ENCODE measurements around the gene PAN3. TPM values are rescaled to one million over a fixed set of nuclear protein-coding genes. Genes with fewer than 3 reads are reported as not detected.
A peak's percentile ranks its signal among the peaks of the same experiment; 100 is the strongest.

Gene PAN3
- total RNA-seq, 1 donor from 2014 or later: 33.9 TPM

DNA sequence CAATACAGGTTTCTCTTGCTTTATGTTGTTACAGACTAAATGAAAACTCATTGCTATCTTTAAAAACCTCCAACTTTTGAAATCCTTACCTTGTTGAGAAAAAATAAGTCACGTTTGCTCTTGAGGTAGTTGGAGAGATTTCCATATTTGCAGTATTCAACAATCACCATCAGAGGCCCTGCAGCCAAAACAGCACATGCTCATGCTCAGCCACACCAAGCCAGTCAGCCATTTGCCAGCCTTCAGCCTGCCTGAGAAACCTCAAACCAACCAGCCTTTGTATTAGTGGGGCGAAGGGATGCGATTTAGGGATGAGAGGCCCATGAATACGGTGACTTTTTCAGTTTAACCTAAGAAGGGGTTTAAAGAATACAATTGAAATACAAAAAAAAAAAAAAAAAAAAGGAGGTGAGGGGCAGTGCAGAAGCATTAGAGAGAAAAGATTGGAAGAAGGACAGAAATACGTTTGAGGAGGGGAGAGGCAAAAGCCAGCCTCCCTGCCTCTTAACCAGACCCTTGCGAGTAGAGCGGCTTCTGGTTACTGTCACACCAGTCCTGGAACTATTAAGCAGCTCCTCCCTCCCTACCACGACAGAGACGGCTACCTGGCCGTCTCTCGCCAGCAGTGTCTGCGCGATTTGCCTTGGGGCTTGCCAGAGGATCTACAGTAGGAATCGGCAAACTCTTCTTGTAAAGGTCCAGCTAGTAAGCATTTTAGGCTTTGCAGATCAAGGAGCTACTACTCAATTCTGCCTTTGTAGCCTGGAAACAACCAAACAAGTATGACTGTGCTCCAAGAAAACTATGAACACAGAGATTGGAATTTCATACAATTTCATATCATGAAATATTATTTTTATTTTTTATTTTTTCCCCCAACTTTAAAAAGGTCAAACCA, 189.3 kb downstream of the PAN3 start:
- H3K4me3 ChIP-seq (ENCODE audit: low read length in 3 of 3): no peak overlapping the region
- no peaks in the 10 kb centered on the region for H3K9me3 ChIP-seq (ENCODE audit: control insufficient read depth in 3 of 3, low read length in 3 of 3)
- H3K36me3 ChIP-seq (ENCODE audit: control insufficient read depth in 3 of 3, insufficient read depth in 3 of 3, low read length in 3 of 3): no peaks in the 10 kb centered on the region
- H3K27ac ChIP-seq (ENCODE audit: low read depth, low read length): no peak overlapping the region
- H3K9ac ChIP-seq (ENCODE audit: low read depth in 1 of 3, low read length in 3 of 3): no peak overlapping the region
- H3K4me1 ChIP-seq (ENCODE audit: control insufficient read depth in 3 of 3, insufficient read depth in 3 of 3, low read length in 3 of 3): peaks cover 0 to 7% (median 0%) of the 10 kb centered on the region in 3 donors
- H3K27me3 ChIP-seq (ENCODE audit: control insufficient read depth in 3 of 3, insufficient read depth in 3 of 3, low read length in 3 of 3): no peaks in the 10 kb centered on the region

DNA sequence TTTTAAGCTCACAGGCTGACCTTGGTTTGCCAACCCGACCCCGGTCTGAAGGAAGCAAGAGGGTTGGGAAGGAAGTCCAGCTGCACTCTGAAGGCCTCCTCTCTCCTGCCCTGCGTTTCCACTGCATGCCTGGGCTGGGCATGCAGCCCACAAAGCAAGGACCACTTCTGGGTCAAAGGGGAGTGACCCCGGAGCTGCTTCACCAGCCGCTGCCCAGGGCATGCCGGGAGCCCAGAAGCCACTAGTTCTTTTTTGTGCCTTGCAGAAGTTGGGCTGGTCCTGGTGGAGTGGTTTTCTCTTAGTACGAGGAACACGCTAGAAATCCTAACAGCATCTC, 189.9 kb downstream of the PAN3 start:
- Histone ChIP-seq H3K9ac (ENCODE audit: low read depth in 1 of 3, low read length in 3 of 3) (no peak overlapping the region), H3K36me3 (ENCODE audit: control insufficient read depth in 3 of 3, insufficient read depth in 3 of 3, low read length in 3 of 3) (no peaks in the 10 kb centered on the region), H3K4me3 (ENCODE audit: low read length in 3 of 3) (no peak overlapping the region), H3K27me3 (ENCODE audit: control insufficient read depth in 3 of 3, insufficient read depth in 3 of 3, low read length in 3 of 3) (no peaks in the 10 kb centered on the region), H3K27ac (ENCODE audit: low read depth, low read length) (no peak overlapping the region), H3K4me1 (ENCODE audit: control insufficient read depth in 3 of 3, insufficient read depth in 3 of 3, low read length in 3 of 3) (peaks cover 0 to 7% (median 0%) of the 10 kb centered on the region in 3 donors), H3K9me3 (ENCODE audit: control insufficient read depth in 3 of 3, low read length in 3 of 3) (no peaks in the 10 kb centered on the region)

DNA sequence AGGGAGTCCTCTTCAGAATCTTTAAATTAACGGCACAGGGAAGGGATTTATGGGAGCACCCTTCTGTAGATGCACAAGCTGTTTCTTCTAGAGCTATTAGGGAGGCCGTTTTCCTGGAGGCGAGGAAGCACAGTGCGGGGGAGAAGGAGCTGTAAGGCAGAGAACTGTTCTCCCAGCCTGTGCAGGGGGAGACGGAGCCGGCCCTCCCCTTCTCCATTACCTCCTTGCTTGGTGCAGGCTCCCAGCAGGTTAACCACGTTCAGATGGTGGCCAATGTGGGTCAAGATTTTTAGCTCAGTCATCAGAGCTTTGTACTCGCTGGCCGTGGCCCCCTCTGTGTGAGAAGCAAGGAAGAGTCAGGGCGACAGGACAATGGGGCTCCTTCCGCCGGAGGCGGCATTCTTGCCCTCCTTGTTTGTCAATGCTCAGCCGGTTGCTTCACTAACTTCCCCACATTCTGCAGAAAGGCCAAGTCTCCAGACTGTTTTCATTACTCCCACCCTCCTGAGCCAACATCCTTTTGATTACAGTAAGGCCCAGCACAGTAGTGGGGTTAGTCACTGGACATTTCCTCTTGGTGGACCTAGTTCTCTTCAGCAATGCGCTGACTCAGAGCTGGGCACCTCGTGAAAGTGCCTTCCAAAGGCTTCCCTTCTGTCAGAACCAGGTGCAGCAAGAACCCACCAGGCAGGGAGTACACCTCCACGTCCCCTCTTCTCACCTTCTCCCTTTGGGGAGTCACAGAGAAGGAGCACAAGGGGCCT, 191.2 kb downstream of the PAN3 start:
- H3K4me3 ChIP-seq (ENCODE audit: low read length in 3 of 3): no peak overlapping the region
- peaks cover 0 to 2% (median 0%) of the 10 kb centered on the region in 3 donors for H3K4me1 ChIP-seq (ENCODE audit: control insufficient read depth in 3 of 3, insufficient read depth in 3 of 3, low read length in 3 of 3)
- H3K9ac ChIP-seq (ENCODE audit: low read depth in 1 of 3, low read length in 3 of 3): no peak overlapping the region
- H3K27me3 ChIP-seq (ENCODE audit: control insufficient read depth in 3 of 3, insufficient read depth in 3 of 3, low read length in 3 of 3): no peaks in the 10 kb centered on the region
- H3K9me3 ChIP-seq (ENCODE audit: control insufficient read depth in 3 of 3, low read length in 3 of 3): no peaks in the 10 kb centered on the region
- H3K27ac ChIP-seq (ENCODE audit: low read depth, low read length): no peak overlapping the region
- no peaks in the 10 kb centered on the region for H3K36me3 ChIP-seq (ENCODE audit: control insufficient read depth in 3 of 3, insufficient read depth in 3 of 3, low read length in 3 of 3)

DNA sequence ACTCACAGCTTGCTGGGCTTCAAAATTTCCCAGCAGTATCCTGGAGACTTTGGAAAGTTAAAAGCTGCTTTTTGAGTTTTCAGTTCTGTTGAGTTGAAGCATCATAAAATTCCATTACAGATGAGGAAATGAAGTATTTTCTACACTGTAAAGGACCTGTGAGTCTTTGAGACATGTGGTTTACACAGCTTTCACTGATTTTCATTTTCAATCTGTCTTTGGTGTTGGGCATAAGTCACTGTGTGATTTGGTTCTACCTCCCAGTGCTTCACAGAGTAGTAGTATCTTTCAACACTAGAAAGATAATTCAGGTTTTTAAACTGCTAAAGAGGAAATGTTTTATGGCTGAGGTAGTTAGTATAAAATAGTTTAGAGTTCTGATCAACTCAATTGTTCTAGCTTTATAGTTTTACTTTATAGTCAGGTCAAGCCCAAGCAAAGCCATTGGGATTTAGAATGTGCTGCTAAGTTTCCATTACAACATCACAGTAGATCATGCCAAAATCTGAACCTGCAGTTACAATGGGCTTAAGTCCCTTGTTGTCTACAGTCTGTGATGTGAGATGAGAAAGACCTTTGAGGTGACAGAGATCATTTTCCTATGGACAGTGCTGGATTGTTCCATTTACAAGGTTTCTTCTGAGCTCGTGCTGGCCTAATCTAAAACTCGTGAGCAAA, 195.0 kb downstream of the PAN3 start:
- Histone ChIP-seq H3K4me3 (ENCODE audit: low read length in 3 of 3) (no peak overlapping the region), H3K27me3 (ENCODE audit: control insufficient read depth in 3 of 3, insufficient read depth in 3 of 3, low read length in 3 of 3) (no peaks in the 10 kb centered on the region), H3K9ac (ENCODE audit: low read depth in 1 of 3, low read length in 3 of 3) (no peak overlapping the region), H3K36me3 (ENCODE audit: control insufficient read depth in 3 of 3, insufficient read depth in 3 of 3, low read length in 3 of 3) (no peaks in the 10 kb centered on the region), H3K4me1 (ENCODE audit: control insufficient read depth in 3 of 3, insufficient read depth in 3 of 3, low read length in 3 of 3) (peaks cover 0 to 10% (median 2%) of the 10 kb centered on the region in 3 donors), H3K27ac (ENCODE audit: low read depth, low read length) (no peak overlapping the region), H3K9me3 (ENCODE audit: control insufficient read depth in 3 of 3, low read length in 3 of 3) (no peaks in the 10 kb centered on the region)

DNA sequence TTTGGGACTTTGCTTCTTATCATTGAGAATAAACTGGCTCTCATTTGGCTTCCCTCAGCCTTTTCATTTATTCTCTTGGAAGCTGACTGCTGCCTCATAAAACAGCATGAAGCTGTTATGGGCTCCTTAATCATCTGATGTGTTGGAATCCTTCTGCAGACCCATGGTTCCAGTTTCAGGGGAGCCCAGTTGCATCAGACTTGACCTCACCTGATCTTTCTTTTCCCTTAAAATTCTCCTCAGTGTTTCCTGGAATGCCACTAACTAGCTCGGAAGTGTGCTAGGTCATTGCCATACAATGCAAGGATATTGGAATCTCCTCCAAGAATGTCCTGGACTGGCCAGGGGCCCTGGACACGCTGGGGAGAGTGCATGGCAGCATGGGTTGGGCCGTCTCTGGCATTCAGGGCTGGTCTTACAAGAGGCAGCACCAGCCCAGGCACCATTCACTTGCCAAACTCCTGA, 197.9 kb downstream of the PAN3 start:
- Histone ChIP-seq H3K27me3 (ENCODE audit: control insufficient read depth in 3 of 3, insufficient read depth in 3 of 3, low read length in 3 of 3) (no peaks in the 10 kb centered on the region), H3K36me3 (ENCODE audit: control insufficient read depth in 3 of 3, insufficient read depth in 3 of 3, low read length in 3 of 3) (no peaks in the 10 kb centered on the region), H3K27ac (ENCODE audit: low read depth, low read length) (peak overlapping the region; percentile 72), H3K4me3 (ENCODE audit: low read length in 3 of 3) (no peak overlapping the region), H3K9ac (ENCODE audit: low read depth in 1 of 3, low read length in 3 of 3) (no peak overlapping the region), H3K4me1 (ENCODE audit: control insufficient read depth in 3 of 3, insufficient read depth in 3 of 3, low read length in 3 of 3) (peaks cover 0 to 16% (median 2%) of the 10 kb centered on the region in 3 donors), H3K9me3 (ENCODE audit: control insufficient read depth in 3 of 3, low read length in 3 of 3) (no peaks in the 10 kb centered on the region)

DNA sequence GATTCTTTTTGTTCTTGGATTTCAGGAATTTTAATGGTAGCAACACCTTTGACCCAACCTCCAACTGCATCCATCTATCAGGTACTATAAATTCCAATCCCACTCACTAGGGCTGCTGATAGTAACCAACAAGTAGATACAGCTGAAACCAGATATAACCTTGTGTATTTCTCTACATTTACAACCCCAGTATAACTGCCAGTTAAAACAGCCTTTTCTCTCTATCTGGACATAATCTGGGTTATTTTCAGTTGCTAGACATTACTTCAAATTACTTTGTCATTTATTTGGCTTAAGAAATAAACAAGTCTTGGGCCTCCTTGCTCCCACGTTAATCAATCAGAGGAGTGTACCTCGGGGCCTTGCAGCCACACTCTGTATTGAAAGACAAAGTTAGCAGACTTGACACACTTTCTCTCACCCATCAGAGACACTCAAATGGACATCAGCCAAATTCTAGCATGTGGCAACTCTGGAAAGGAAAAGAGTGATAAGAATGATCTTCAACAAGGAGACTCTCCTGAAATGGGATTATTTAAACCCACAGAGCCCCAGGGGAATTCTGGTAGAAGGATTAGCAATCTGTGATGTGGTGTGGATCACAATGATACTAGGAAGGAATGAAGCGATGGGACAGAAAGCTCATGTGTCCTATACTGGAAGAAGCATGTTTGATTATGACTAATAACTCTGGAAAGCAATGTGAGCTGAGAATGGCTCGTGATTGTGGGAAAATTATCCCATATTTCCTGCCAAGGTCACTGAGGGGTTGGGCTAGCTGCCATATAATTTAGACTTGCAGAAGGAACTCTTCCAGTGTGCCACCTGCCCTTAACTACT, 199.0 kb downstream of the PAN3 start:
- no peaks in the 10 kb centered on the region for H3K36me3 ChIP-seq (ENCODE audit: control insufficient read depth in 3 of 3, insufficient read depth in 3 of 3, low read length in 3 of 3)
- H3K9ac ChIP-seq (ENCODE audit: low read depth in 1 of 3, low read length in 3 of 3): no peak overlapping the region
- H3K27ac ChIP-seq (ENCODE audit: low read depth, low read length): peak overlapping the region; percentile 72
- peaks cover 0 to 16% (median 2%) of the 10 kb centered on the region in 3 donors for H3K4me1 ChIP-seq (ENCODE audit: control insufficient read depth in 3 of 3, insufficient read depth in 3 of 3, low read length in 3 of 3)
- no peaks in the 10 kb centered on the region for H3K9me3 ChIP-seq (ENCODE audit: control insufficient read depth in 3 of 3, low read length in 3 of 3)
- no peaks in the 10 kb centered on the region for H3K27me3 ChIP-seq (ENCODE audit: control insufficient read depth in 3 of 3, insufficient read depth in 3 of 3, low read length in 3 of 3)
- H3K4me3 ChIP-seq (ENCODE audit: low read length in 3 of 3): no peak overlapping the region

DNA sequence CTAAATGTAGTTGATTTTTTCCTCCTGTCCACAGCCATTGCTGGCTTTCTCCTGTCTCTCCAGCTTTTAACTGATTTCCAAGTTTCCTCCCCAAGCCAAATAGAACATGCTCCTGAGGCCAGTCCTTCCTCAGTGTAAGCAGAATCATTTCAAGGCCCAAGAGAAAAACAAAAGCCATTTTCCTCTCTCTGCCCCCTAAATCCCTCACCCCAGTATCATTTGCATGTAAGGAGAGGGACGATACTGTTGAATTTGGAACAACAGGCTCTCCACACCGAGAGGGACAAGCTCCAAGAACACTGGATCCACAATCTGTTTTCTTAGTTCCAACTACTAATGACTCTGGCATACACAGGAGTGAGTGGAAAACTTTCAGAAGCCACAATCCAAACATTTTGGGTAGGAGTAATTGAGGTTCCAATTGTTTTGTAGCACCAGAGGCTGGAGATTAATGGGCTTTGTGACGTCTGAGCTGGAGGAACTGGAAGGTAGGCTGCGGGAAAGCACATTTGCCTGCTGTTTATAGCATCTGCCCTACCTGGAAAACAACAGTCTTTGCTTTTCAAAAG, 199.7 kb downstream of the PAN3 start:
- no peak overlapping the region for H3K4me3 ChIP-seq (ENCODE audit: low read length in 3 of 3)
- no peaks in the 10 kb centered on the region for H3K9me3 ChIP-seq (ENCODE audit: control insufficient read depth in 3 of 3, low read length in 3 of 3)
- H3K27ac ChIP-seq (ENCODE audit: low read depth, low read length): peak overlapping the region; percentile 72
- no peaks in the 10 kb centered on the region for H3K27me3 ChIP-seq (ENCODE audit: control insufficient read depth in 3 of 3, insufficient read depth in 3 of 3, low read length in 3 of 3)
- no peak overlapping the region for H3K9ac ChIP-seq (ENCODE audit: low read depth in 1 of 3, low read length in 3 of 3)
- peaks cover 0 to 16% (median 2%) of the 10 kb centered on the region in 3 donors for H3K4me1 ChIP-seq (ENCODE audit: control insufficient read depth in 3 of 3, insufficient read depth in 3 of 3, low read length in 3 of 3)
- no peaks in the 10 kb centered on the region for H3K36me3 ChIP-seq (ENCODE audit: control insufficient read depth in 3 of 3, insufficient read depth in 3 of 3, low read length in 3 of 3)

DNA sequence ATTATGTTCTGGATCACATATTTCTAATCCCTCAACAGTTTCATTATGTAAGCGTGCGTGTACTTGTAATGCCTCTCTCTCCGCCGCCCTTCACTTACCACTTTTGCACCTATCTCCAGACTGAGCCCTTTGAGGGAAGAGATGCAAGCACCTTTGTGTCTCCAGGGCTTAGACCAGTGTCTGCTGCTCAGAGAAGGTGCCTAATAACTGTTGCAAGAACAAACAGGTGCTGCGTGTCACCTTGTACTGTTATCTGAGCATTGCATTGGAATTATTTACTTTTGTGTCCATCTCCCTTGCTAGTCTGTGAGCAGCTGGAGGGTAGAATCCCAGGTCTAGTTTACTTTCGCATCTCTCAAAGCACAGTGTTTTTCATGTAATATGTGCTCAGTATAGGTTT, 200.4 kb downstream of the PAN3 start:
- H3K4me1 ChIP-seq (ENCODE audit: control insufficient read depth in 3 of 3, insufficient read depth in 3 of 3, low read length in 3 of 3): peaks cover 0 to 16% (median 2%) of the 10 kb centered on the region in 3 donors
- no peak overlapping the region for H3K9ac ChIP-seq (ENCODE audit: low read depth in 1 of 3, low read length in 3 of 3)
- H3K27me3 ChIP-seq (ENCODE audit: control insufficient read depth in 3 of 3, insufficient read depth in 3 of 3, low read length in 3 of 3): no peaks in the 10 kb centered on the region
- peak overlapping the region; percentile 53 for H3K27ac ChIP-seq (ENCODE audit: low read depth, low read length)
- H3K9me3 ChIP-seq (ENCODE audit: control insufficient read depth in 3 of 3, low read length in 3 of 3): no peaks in the 10 kb centered on the region
- H3K36me3 ChIP-seq (ENCODE audit: control insufficient read depth in 3 of 3, insufficient read depth in 3 of 3, low read length in 3 of 3): no peaks in the 10 kb centered on the region
- no peak overlapping the region for H3K4me3 ChIP-seq (ENCODE audit: low read length in 3 of 3)

DNA sequence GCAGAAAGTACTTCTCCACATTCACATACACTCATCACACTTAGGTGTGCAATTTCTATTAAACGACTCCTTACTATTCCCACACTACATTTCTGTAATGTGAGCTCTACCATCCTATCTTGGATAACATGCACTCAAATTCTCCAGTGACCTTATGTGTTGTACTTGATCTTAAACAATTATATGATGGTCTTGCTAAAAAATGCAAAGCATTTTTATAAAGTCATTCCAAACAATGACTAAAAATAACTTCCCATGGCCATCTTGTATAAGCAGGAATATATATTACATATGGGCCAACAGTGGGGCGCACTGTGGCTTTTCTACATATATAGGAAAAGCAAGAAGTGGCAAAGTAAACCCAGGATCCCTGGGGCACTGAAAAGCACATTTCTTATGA, 201.1 kb downstream of the PAN3 start:
- H3K27me3 ChIP-seq (ENCODE audit: control insufficient read depth in 3 of 3, insufficient read depth in 3 of 3, low read length in 3 of 3): no peaks in the 10 kb centered on the region
- H3K9ac ChIP-seq (ENCODE audit: low read depth in 1 of 3, low read length in 3 of 3): no peak overlapping the region
- no peaks in the 10 kb centered on the region for H3K9me3 ChIP-seq (ENCODE audit: control insufficient read depth in 3 of 3, low read length in 3 of 3)
- H3K36me3 ChIP-seq (ENCODE audit: control insufficient read depth in 3 of 3, insufficient read depth in 3 of 3, low read length in 3 of 3): peaks cover 0 to 2% (median 0%) of the 10 kb centered on the region in 3 donors
- no peak overlapping the region for H3K4me3 ChIP-seq (ENCODE audit: low read length in 3 of 3)
- peaks cover 0 to 16% (median 2%) of the 10 kb centered on the region in 3 donors for H3K4me1 ChIP-seq (ENCODE audit: control insufficient read depth in 3 of 3, insufficient read depth in 3 of 3, low read length in 3 of 3)
- no peak overlapping the region for H3K27ac ChIP-seq (ENCODE audit: low read depth, low read length)
